Thyroid gland (tissue), 4 donors: ENCODE measurements around the gene ALPK3.

Experiments used
- CTCF ChIP-seq, 6 experiments: fragments of 200-600 bp in 3 of 6; fragments of 450-650 bp in 3 of 6; sonication (generic) in 3 of 6; IDR thresholded peaks; one replicate each; pipeline ENCODE4 v1.5.1; 2016 to 2019; ENCODE audit warnings: antibody characterized with exemption in 6 of 6, mild to moderate bottlenecking in 2 of 6, inconsistent platforms in 1 of 6, moderate library complexity in 1 of 6
- POLR2A ChIP-seq, 2 donors: fragments of 450-650 bp; IDR thresholded peaks; one replicate each; pipeline ENCODE4 v1.6.1; 2017; ENCODE audit warnings: antibody characterized with exemption in 2 of 2, mild to moderate bottlenecking in 2 of 2, moderate library complexity in 1 of 2

GRCh38 chr15:84811151-84811550 is 6.0 kb upstream of the ALPK3 start:
- TF ChIP-seq CTCF (IDR thresholded peaks at IDR 0.05): no peak
- TF ChIP-seq POLR2A (IDR thresholded peaks at IDR 0.05): no peak
